Amygdala (tissue), 56 donors: ENCODE measurements around the gene SLC19A3.
"Not testable (repeated sequence)": the region's sequence is repeated elsewhere in the genome, so short reads cannot be mapped to it uniquely, and the experiment has no call there.

Source experiments
- DNase-seq, 56 donors: peaks; one replicate each; lab custom pipeline; 2025; lab: John Stamatoyannopoulos, UW

The SLC19A3 gene

DNA sequence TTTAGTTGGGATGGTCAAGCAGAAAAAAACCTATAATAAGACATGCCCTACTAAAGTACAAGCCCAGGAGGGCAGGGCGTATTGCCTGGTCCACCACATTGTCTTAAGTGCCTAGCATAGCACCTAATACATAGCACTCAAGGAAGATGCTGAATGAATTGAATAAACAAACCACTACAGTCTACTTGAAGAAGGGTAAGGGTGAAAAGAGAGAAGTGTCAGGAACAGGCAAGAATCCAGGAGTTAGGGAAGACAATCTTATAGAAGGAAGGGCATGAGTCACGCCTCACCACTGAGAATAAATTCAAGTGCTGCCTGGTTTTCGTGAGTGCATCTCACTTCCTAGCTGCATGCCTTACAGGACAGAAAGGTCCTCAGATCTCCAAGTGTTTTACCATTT lies 13.9 kb downstream of the SLC19A3 start:
- no peak for DNase-seq

DNA sequence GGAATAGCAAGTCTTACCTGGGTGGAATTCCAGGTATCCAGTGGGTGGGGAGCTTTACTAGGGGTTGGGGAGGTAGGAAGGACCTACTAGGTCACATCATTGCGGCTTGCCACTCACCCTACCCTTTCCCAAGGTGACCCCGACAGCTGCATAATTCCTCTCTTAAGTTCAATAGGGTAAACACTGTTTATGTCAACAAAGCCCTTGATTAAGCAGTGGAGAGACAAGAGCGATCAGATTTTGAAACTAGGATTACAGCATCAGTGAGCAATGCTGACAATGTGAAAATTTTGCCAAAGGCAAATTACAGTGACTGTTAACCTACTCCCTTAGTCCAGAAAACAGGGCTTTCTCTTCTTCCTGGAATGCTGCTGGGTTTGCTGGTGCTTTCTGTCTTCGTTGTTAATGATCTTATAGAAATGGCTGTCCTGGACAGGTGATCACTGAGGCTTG lies 14.5 kb downstream of the SLC19A3 start:
- no peak for DNase-seq

DNA sequence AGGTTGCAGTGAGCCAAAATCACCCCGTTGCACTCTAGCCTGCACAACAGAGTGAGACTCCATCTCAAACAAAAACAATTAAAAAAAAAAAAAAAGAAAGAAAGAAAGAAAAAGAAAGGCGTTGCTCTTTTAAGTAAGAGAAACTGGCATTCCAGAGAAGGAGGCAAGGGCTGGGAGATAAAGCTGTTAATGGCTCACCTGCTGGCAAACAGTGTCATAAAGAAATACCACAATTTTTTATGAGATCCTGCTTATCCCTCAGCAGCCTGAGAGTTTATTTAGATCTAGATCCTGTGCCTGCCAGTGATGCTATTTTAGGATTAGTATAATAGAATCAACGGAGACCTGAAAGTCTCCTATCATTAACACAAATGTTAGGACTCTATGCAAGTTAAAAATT lies 16.3 kb downstream of the SLC19A3 start:
- DNase-seq: no peak

DNA sequence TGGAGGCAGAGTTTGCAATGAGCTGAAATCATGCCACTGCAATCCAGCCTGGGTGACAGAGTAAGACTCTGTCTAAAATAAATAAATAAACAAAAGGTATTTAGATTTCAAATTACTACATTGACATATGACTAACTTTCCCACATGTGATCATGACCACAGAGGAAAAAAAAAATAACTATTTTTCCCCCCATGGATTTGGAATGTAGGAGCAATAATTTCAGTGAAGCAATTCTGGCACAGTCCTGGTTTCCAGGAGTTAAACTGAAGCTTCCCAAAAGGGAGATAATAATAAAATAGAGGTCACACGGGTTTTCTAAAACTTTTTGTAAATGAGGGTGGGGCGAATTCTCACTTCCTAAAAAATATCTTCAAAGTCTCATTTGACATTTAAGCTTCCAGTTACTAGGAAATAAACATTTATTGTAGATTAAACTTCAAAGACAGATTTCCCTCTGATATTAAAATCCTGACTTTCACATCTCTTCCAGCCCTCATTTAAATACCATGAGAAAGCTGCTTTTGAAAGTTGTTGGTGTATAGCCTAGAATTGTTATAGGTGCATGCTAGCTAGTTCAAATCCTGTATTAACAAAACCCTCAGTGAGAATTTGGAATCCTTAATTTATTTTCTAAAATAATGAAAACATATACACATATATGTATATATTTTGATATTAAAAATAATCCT lies 20.7 kb downstream of the SLC19A3 start:
- DNase-seq: no peak

DNA sequence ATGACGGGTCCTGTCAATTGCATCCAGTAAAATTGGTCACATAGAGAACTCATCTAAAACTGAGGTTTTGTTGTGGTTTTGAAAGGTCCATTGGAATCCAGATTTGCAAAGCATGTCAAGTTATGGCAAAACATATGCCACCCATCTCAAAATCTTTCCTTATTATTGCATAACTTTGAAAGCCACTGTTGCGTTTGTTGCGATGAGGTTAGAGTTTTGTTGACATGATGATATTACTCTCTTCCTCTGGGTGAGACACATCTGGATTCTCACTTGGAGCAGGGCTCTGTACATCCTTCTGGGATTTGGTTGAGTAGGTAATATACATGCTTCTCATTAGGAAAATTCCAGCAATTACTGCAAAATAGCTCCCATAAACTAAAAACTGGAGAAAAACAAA lies 30.6 kb downstream of the SLC19A3 start:
- no peak for DNase-seq

DNA sequence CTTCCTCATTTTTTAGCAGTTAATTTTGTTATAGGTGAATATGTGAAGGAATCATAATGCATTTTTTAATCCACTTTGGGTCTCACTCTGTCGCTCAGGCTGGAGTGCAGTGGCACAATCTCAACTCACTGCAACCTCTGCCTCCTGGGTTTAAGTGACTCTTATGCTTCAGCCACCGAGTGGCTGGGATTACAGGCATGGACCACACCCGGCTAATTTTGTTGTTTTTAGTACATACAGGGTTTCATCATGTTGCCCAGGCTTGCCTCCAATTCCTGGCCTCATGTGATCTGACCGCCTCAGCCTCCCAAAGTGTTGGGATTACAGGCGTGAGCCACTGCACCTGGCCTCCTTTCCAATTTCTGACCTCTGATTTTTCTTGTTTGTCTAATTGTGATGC lies 33.6 kb downstream of the SLC19A3 start:
- no peak for DNase-seq

DNA sequence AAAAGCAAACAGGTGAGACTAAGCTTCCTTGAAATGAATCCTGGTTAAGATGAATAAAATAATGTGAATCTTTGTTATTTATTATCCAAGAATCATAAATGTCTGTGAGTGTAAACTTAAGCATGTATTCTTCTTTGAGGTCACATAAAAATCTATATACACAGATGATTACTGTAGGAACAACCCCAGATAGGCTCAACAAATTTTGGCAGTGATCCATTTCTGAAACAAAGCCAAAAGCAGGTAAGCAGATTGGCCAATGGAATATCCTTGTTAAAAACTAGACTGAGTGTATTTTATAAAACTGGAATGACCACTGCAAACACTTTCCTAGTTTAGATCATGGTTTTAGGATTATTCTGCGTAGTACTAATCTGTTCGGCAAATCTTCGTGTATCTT lies 39.9 kb downstream of the SLC19A3 start:
- no peak for DNase-seq

DNA sequence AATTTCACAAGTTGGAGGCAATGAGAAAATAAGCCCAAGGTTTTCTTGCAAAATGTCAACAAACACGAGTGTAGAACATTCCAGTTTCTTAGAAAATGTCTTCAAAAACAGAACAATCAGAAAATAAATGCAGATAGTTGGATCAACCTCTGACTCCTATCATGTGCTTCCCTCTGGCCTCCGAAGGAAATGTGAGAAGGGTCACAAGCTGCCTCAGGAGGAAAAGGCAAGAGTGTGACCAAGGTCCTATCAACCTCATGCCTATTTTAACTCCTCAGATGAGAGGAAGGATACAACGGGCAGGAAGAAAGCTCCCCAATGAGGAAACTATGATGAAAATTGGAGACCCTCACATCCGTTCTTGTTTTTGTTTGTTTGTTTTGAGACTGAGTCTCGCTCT lies 43.3 kb downstream of the SLC19A3 start:
- DNase-seq: no peak

DNA sequence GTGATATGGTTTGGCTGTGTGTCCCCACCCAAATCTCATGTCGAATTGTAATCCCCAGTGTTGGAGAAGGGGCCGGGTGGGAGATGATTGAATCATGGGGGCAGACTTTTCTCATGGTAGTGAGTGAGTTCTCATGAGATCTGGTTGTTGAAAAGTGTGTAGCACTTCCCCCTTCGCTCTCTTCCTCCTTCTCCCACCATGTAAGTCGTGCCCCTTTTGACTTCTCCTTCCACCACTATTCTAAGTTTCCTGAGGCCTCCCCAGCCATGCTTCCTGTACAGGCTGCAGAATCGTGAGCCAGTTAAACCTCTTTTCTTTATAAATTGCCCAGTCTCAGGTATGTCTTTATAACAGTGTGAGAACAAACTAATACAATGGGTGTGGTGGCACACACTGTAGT lies 44.2 kb downstream of the SLC19A3 start:
- not testable (repeated sequence) for DNase-seq

DNA sequence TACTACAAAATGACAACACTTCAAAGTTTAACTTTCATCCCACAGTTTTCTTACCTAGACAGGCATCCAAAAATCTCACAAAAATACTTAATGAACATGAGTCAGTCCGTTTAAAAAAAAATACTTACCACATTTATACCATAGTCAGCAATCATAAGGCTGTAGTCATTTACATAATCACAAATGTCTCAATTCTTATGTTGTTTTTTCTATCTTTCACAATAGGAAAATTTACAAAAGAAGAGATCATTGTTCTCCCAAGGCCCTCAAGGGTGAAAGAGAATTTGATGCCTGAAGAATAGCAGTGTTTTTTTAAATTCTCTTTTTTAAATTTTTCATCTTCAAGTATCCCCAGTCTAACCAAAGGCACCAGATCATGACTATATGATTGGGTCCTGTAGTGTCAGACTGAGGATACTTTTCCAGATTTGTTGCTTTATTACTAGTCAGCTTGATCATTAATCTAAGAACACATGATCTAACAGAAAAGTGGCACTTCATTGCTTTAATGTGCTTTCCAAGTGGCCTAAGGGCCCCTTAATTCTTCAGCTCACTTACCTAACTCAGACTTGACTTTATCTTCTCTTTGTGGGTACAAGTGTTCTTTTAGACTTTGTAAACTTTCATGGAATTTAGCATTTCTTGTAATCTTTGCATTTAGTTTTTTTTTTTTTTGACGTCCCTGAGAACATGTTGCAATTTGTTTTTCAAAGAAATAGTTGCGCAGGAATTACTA lies 46.5 kb downstream of the SLC19A3 start:
- DNase-seq: no peak

DNA sequence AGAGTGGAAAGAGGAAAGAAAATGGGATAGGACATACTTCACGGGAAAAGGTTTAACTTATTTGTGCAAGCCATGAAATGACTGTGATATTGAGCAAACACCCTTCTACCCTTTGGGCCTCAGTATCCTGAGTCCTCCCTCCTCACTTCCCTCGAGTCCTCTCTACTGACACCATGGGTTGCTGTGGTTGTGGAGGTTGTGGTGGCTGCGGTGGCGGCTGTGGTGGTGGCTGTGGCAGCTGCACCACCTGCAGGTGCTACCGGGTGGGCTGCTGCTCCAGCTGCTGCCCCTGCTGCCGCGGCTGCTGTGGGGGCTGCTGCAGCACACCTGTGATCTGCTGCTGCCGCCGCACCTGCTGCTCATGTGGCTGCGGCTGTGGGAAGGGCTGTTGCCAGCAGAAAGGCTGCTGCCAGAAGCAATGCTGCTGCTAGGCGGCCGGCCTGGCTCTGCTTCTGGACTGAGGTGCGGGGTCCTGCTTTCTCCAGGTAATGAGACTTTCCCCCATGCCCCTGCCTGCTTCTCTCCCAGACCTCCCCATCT lies 51.1 kb downstream of the SLC19A3 start, which contains the start of gene SCYGR5:
Gene SCYGR5, plus strand, starts transcription at position 174 of the 540 bp plus-strand sequence. Its CDS starts 0 bp downstream, at position 174.
- not testable (repeated sequence) for DNase-seq

DNA sequence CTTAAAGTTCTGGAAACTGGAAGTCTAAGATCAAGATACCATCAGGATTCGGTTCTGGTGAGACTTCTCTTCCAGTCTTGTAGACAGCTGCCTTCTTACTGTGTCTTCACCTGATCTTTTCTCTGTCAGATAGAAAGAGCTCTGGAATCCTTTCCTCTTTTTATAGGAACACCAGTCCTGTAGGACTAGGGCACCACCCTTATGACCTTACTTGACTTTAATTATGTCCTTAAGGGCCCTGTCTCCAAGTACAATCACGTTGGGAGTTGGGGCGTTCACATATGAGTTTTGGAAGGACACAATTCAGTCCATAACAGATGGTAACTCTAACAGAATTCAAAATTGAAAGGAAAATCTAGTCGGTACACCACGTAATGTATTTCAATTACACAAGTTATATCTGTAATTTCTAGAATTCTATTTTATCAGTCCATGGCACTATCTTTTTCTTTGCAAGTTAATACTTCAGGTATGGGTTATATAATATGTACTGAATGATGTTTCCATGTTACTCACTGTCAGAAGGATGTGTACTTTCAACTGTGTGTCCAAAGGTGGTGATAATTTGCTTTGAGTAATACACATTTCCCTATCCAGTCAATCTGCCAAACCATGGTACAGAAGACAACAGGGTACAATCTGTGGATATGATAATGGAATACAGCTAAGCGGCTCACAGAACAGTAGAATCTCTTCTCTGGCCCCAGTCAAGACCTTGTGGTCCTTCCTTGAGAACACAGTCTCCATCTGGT lies 52.5 kb downstream of the SLC19A3 start:
- no peak for DNase-seq

DNA sequence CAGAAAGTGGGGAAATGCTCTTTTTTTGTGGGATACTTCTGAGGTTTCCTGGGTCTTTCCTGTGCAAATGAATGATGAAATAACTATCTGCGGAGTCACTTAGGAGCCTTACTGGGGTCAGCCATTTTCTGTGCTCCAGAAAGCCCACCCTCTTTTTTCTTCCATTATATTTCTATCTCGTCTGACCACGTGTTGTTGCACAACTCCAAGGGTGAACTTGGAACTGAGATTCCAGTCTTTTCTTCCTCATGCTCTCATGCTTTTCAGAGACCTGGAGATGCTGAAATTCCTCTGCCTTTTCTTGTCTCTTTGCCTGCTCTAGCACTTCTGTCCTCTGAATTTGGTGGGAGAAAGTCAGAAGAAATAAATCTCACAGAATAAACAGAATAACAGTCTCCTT lies 56.0 kb downstream of the SLC19A3 start:
- DNase-seq: no peak

DNA sequence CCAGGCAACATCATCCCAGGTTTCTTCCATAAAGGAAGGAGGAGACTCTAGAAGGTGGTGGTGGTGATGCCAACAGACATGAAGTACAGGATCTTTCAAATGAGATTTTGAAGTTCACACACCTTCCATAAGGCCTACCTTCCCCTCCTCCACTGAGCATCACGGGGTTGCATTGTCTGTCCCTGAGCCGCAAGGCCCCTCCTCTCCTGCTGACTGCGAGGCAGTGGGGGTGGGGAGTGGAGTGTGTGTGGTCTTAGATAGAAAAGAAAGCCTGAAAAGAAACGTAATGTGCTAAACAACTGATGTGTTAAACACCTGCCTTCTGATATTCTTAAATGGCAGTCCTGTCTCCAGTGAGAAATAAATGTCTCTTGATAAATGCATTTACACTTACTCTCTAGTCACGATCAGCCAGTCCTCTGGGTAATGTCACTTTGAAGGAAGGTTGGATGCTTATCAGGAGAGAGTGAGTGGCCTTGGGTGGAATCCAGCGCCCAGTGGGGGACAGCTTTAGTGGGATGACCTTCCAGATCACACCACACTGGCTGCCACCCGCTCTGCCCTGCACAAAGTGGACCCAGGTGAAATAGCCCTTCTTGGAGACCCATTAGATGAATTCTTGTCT lies 56.7 kb downstream of the SLC19A3 start:
- no peak for DNase-seq

DNA sequence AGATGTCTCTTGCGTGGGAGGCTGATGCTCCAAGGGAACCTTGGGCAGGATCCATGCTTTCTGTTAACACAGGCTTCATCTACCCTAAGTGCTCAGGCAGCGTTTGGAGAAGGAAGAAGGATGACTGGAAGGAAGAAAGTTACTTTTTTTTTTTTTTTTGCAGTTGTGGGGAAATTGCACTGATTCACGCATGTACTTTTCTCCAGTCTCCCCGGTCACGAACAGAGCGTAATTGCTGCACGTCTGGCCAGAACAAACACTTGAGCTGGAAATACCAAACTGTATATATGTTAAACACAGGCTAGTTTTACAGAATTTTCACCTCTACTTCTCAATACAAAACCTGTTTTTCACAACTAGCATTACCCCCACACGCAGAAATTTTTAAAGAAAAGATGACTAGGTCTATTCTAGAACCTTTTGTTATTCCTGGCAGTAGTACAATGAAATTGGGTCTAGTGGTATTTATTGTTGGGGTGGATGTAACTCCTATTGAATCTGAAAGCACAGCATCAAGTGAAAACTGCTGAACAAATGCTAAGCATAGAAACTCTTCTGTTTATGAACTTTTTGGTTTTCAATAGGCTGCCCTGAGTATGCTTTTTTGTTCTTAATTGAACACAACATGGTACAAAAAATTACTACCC lies 60.5 kb downstream of the SLC19A3 start:
- no peak for DNase-seq

DNA sequence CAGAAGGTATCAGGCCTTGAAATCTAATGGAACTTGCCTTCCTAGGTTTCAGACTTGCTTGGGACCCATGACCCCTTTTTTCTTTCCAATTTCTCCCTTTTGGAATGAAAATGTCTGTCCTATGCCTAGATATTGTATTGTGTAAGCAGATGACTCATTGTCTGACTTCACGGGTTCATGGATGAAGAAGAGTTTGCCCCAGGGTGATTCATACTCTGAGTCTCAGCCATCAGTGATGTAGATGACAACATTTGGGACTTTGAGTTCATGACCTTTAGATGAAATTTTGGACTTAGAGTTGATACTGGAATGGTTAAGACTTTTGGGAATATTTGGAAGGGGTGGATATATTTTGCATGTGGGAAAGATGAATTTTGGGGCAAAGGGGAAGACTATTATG lies 62.4 kb downstream of the SLC19A3 start:
- DNase-seq: no peak

DNA sequence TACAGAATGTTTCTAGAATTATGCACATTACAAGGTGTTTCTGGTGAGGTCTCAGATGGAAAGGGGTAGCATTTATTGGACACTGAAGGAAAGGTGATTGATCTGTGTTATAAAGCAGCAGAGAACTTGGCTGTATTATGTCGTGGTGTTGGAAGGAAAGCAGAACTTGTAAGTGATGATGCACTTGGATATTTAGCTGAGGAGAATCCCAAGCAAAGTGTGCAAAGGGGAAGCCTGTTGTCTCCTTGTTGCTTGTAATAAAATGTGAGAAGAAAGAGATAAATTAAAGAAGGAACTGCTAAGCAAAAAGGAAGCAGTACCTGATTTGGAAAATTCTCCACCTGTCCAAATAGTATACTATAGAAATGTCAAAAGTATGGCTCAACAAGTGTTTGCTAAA lies 63.4 kb downstream of the SLC19A3 start:
- DNase-seq: no peak

DNA sequence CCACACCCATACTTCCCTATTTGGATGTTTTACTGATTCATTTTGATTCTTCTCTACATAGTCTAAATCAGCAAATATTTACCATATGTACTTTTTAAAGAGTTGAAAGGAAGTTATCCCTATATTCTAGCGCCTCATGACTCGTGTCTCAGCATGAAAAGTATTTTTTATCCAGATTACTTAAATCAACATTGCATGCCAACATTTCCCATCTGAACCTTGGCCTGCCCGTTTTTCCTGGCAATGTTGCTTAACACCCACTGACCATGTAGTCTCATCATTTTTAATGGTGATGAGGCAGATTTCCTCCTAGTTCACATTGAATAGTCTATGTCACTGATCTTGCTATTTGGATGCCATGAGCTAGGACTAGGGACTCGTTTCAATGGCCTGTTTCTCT lies 64.4 kb downstream of the SLC19A3 start:
- DNase-seq: no peak

DNA sequence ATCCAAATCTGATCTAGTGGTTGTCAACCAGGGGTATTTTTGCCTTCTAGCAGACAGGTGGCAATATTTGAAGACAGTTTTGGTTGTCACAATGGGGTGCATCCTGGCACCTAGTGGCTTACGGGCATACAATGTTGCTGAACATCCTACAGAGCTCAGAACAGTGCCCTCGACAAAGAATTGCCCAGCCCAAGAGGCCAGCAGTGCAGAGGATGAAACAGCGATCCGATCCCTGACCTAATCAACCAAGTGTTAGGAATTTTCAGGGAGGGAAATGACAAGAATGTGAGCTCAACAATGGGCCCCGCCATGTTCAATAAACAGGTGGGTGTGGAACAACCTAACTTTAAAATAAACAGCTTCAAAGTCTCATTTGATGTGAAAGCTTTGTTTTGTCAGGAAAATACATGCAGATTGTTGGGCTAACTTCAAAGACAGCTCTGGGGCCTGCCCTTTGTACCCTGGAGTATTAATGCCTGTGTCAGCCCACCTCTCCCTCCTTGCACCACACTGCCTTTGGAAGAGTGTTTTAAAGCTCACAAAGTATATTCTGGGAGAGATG lies 73.8 kb downstream of the SLC19A3 start:
- no peak for DNase-seq

DNA sequence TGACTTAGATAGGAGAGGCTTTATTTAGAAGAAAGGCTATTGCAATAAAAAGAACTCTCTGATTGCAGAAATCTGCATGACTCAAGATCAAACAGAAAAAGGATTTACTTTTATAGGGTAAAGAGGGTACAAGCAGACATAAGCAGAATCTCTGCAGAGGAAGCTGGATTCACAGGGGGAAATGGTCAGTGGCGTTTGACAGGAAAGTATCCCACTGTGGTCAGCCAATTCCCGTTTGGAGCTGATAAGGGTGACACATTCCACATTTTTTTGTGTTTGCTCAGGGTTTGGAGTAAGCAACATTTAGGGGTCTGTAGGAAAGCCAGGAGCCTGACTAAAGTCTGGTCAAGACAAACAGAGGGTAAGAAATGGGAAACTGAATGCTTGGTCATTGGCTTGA lies 75.2 kb downstream of the SLC19A3 start:
- no peak for DNase-seq
